Measurements from ENCODE around the gene TIMP3.

The TIMP3 gene

GRCh38 chr22:32911503-32911902 lies 110.0 kb downstream of the TIMP3 start:
- no peak overlapping the region for H3K27ac ChIP-seq
- peaks cover 0 to 18% (median 12%) of the 10 kb centered on the region in 10 experiments; a peak in 12 of 20 replicates for H3K4me1 ChIP-seq
- no peaks in the 10 kb centered on the region; a peak in 1 of 22 replicates for H3K36me3 ChIP-seq
- H4K20me1 ChIP-seq = no peaks in the 10 kb centered on the region
- no peak overlapping the region for H3K4me3 ChIP-seq
- no peak overlapping the region for H3K9ac ChIP-seq
- H3K9me3 ChIP-seq (replicated peaks in 1 of 11) = peaks cover 10 to 15% (median 12%) of the 10 kb centered on the region in 11 experiments
- no peak for TF ChIP-seq Cebpa-rat (IDR thresholded peaks at IDR 0.05)
- H3K4me2 ChIP-seq = peak overlapping the region in 8 of 11 experiments; percentile 26 to 68 (median 54); a peak in 16 of 22 replicates
- H3K27me3 ChIP-seq = no peaks in the 10 kb centered on the region

Measured in BLaER1 treated with 17β-estradiol and CSF1 and Interleukin-3, amounts not matched to agents 10 nM and 100 nM (cell line).